ENCODE measurements around the gene FYN. TPM values are rescaled to one million over a fixed set of nuclear protein-coding genes. Genes with fewer than 3 reads are reported as not detected.

Gene FYN
- total RNA-seq, 1 experiment from 2014 or later = 34.3 TPM

GRCh38 chr6:111871207-111871606, 2.0 kb downstream of the FYN start:
- H3K9me3 ChIP-seq (ENCODE audit: low read depth, low read length, poor library complexity, severe bottlenecking) = no peaks in the 10 kb centered on the region
- no TSS peak for BruUV-seq (replicated peaks)
- DNase-seq (ENCODE audit: low spot score) = no peak
- no peaks in the 10 kb centered on the region for H3K36me3 ChIP-seq (ENCODE audit: insufficient read depth, low read length, poor library complexity, severe bottlenecking)
- H3K27ac ChIP-seq (ENCODE audit: low read depth, low read length, poor library complexity, severe bottlenecking) = no peak overlapping the region
- intact Hi-C loops (cut with micrococcal nuclease; ENCODE audit: unreplicated experiment) = loop anchor here (5.0 to 10.0 kb wide), 2 partner anchors 126 to 284 kb away; no protein-coding TSS in a partner anchor
- CTCF ChIA-PET = no interaction called here
- H3K27me3 ChIP-seq (replicated peaks; ENCODE audit: insufficient read depth, low read depth, low read length, poor library complexity) = peaks cover 11% of the 10 kb centered on the region
- TF ChIP-seq CTCF (conservative IDR thresholded peaks at IDR 0.05; ENCODE audit: low read depth, low read length) (no peak), EZH2 (IDR thresholded peaks at IDR 0.05; ENCODE audit: borderline replicate concordance, low read depth, low read length, poor library complexity, severe bottlenecking) (no peak)
- H3K4me1 ChIP-seq (ENCODE audit: insufficient read depth, low read length, poor library complexity, severe bottlenecking) = peaks cover 15% of the 10 kb centered on the region
- peak overlapping the region; percentile 68 for H3K4me3 ChIP-seq (ENCODE audit: low read depth, low read length, poor library complexity, severe bottlenecking)
- POLR2A ChIA-PET (ENCODE audit: low non-redundant PET) = no interaction called here

GRCh38 chr6:111870742-111871064, 2.5 kb downstream of the FYN start:
- no TSS peak for BruUV-seq (replicated peaks)
- no peak for DNase-seq (ENCODE audit: low spot score)

GRCh38 chr6:111870051-111870741, 3.1 kb downstream of the FYN start:
- ChIA-PET CTCF (no interaction called here), POLR2A (ENCODE audit: low non-redundant PET) (no interaction called here)
- Histone ChIP-seq H3K36me3 (ENCODE audit: insufficient read depth, low read length, poor library complexity, severe bottlenecking) (no peaks in the 10 kb centered on the region), H3K27me3 (replicated peaks; ENCODE audit: insufficient read depth, low read depth, low read length, poor library complexity) (peaks cover 8% of the 10 kb centered on the region), H3K9me3 (ENCODE audit: low read depth, low read length, poor library complexity, severe bottlenecking) (no peaks in the 10 kb centered on the region), H3K4me3 (ENCODE audit: low read depth, low read length, poor library complexity, severe bottlenecking) (no peak overlapping the region), H3K27ac (ENCODE audit: low read depth, low read length, poor library complexity, severe bottlenecking) (no peak overlapping the region), H3K4me1 (ENCODE audit: insufficient read depth, low read length, poor library complexity, severe bottlenecking) (peaks cover 15% of the 10 kb centered on the region)
- no peak for DNase-seq (ENCODE audit: low spot score)
- TF ChIP-seq EZH2 (IDR thresholded peaks at IDR 0.05; ENCODE audit: borderline replicate concordance, low read depth, low read length, poor library complexity, severe bottlenecking) (no peak), CTCF (conservative IDR thresholded peaks at IDR 0.05; ENCODE audit: low read depth, low read length) (no peak)
- intact Hi-C loops (cut with micrococcal nuclease; ENCODE audit: unreplicated experiment) = loop anchor here (5.0 to 10.0 kb wide), 2 partner anchors 127 to 285 kb away; no protein-coding TSS in a partner anchor
- BruUV-seq (replicated peaks) = no TSS peak

More at GRCh38 chr6:111870742-111871064, 2.5 kb downstream of the FYN start:
- no peak for TF ChIP-seq EZH2 (IDR thresholded peaks at IDR 0.05; ENCODE audit: borderline replicate concordance, low read depth, low read length, poor library complexity, severe bottlenecking)
- intact Hi-C loops (cut with micrococcal nuclease; ENCODE audit: unreplicated experiment) = loop anchor here (5.0 to 10.0 kb wide), 2 partner anchors 127 to 284 kb away; no protein-coding TSS in a partner anchor
- ChIA-PET CTCF (no interaction called here), POLR2A (ENCODE audit: low non-redundant PET) (no interaction called here)
- H3K27ac ChIP-seq (ENCODE audit: low read depth, low read length, poor library complexity, severe bottlenecking) = no peak overlapping the region
- H3K36me3 ChIP-seq (ENCODE audit: insufficient read depth, low read length, poor library complexity, severe bottlenecking) = no peaks in the 10 kb centered on the region
- peaks cover 15% of the 10 kb centered on the region for H3K4me1 ChIP-seq (ENCODE audit: insufficient read depth, low read length, poor library complexity, severe bottlenecking)
- peaks cover 11% of the 10 kb centered on the region for H3K27me3 ChIP-seq (replicated peaks; ENCODE audit: insufficient read depth, low read depth, low read length, poor library complexity)
- H3K9me3 ChIP-seq (ENCODE audit: low read depth, low read length, poor library complexity, severe bottlenecking) = no peaks in the 10 kb centered on the region
- H3K4me3 ChIP-seq (ENCODE audit: low read depth, low read length, poor library complexity, severe bottlenecking) = no peak overlapping the region

GRCh38 chr6:111866857-111867256, 6.4 kb downstream of the FYN start:
- Histone ChIP-seq H3K4me3 (ENCODE audit: low read depth, low read length, poor library complexity, severe bottlenecking) (no peak overlapping the region), H3K36me3 (ENCODE audit: insufficient read depth, low read length, poor library complexity, severe bottlenecking) (no peaks in the 10 kb centered on the region), H3K27ac (ENCODE audit: low read depth, low read length, poor library complexity, severe bottlenecking) (no peak overlapping the region), H3K27me3 (replicated peaks; ENCODE audit: insufficient read depth, low read depth, low read length, poor library complexity) (no peaks in the 10 kb centered on the region), H3K4me1 (ENCODE audit: insufficient read depth, low read length, poor library complexity, severe bottlenecking) (peaks cover 3% of the 10 kb centered on the region), H3K9me3 (ENCODE audit: low read depth, low read length, poor library complexity, severe bottlenecking) (no peaks in the 10 kb centered on the region)
- no peak for DNase-seq (ENCODE audit: low spot score)
- CTCF ChIA-PET = no interaction called here
- no TSS peak for BruUV-seq (replicated peaks)
- TF ChIP-seq CTCF (conservative IDR thresholded peaks at IDR 0.05; ENCODE audit: low read depth, low read length) (no peak), EZH2 (IDR thresholded peaks at IDR 0.05; ENCODE audit: borderline replicate concordance, low read depth, low read length, poor library complexity, severe bottlenecking) (no peak)
- POLR2A ChIA-PET (ENCODE audit: low non-redundant PET) = no interaction called here
- intact Hi-C loops (cut with micrococcal nuclease; ENCODE audit: unreplicated experiment) = no loop called here
